ENCODE measurements around the gene IL36G.

The IL36G gene

GRCh38 chr2:112973156-112973555, 4.7 kb upstream of the IL36G start:
- H3K36me3 ChIP-seq (ENCODE audit: insufficient read depth, low read length), result no peaks in the 10 kb centered on the region
- H3K9ac ChIP-seq (ENCODE audit: low read depth, low read length), result no peak overlapping the region
- H3K27me3 ChIP-seq (ENCODE audit: insufficient read depth, low read length), result 0 out of 2 replicates have a peak, but pooled peaks cover 7% of the 10 kb centered on the region
- 59% methylated on average over 2 of the region's 2 CpGs for WGBS
- no peak overlapping the region for H3K4me3 ChIP-seq (ENCODE audit: low read length)
- no peaks in the 10 kb centered on the region for H3K4me1 ChIP-seq (ENCODE audit: insufficient read depth, low read length)
- H3K27ac ChIP-seq (ENCODE audit: low read depth, low read length), result no peak overlapping the region
- H3K9me3 ChIP-seq (ENCODE audit: insufficient read depth, low read depth, low read length), result no peaks in the 10 kb centered on the region

GRCh38 chr2:112979731-112980130, 1.9 kb downstream of the IL36G start:
- Histone ChIP-seq H3K27me3 (ENCODE audit: insufficient read depth, low read length) (peaks cover 2% of the 10 kb centered on the region; the same call in 1 of the 2 replicates), H3K27ac (ENCODE audit: low read depth, low read length) (no peak overlapping the region), H3K36me3 (ENCODE audit: insufficient read depth, low read length) (no peaks in the 10 kb centered on the region), H3K9me3 (ENCODE audit: insufficient read depth, low read depth, low read length) (no peaks in the 10 kb centered on the region), H3K9ac (ENCODE audit: low read depth, low read length) (no peak overlapping the region), H3K4me1 (ENCODE audit: insufficient read depth, low read length) (no peaks in the 10 kb centered on the region), H3K4me3 (ENCODE audit: low read length) (no peak overlapping the region)
- 81% methylated on average over 1 of the region's 1 CpG for WGBS

- Histone ChIP-seq H3K27ac (ENCODE audit: low read depth, low read length) (no peak overlapping the region), H3K4me3 (ENCODE audit: low read length) (no peak overlapping the region), H3K9me3 (ENCODE audit: insufficient read depth, low read depth, low read length) (no peaks in the 10 kb centered on the region), H3K4me1 (ENCODE audit: insufficient read depth, low read length) (no peaks in the 10 kb centered on the region), H3K9ac (ENCODE audit: low read depth, low read length) (no peak overlapping the region), H3K36me3 (ENCODE audit: insufficient read depth, low read length) (no peaks in the 10 kb centered on the region), H3K27me3 (ENCODE audit: insufficient read depth, low read length) (peaks cover 2% of the 10 kb centered on the region; the same call in 1 of the 2 replicates)
- WGBS, result 92% methylated on average over 1 of the region's 1 CpG
Measured at GRCh38 chr2:112980537-112980936, 2.7 kb downstream of the IL36G start.

- Histone ChIP-seq H3K36me3 (ENCODE audit: insufficient read depth, low read length) (no peaks in the 10 kb centered on the region), H3K4me3 (ENCODE audit: low read length) (no peak overlapping the region), H3K4me1 (ENCODE audit: insufficient read depth, low read length) (no peaks in the 10 kb centered on the region), H3K9me3 (ENCODE audit: insufficient read depth, low read depth, low read length) (peaks cover 4% of the 10 kb centered on the region; the same call in 1 of the 2 replicates), H3K27ac (ENCODE audit: low read depth, low read length) (no peak overlapping the region), H3K27me3 (ENCODE audit: insufficient read depth, low read length) (no peaks in the 10 kb centered on the region; the same call in 1 of the 2 replicates), H3K9ac (ENCODE audit: low read depth, low read length) (no peak overlapping the region)
- WGBS, result 93% methylated on average over 5 of the region's 5 CpGs
Measured at GRCh38 chr2:112985090-112985489, 7.3 kb downstream of the IL36G start.

- 90% methylated on average over 3 of the region's 3 CpGs for WGBS
- no peak overlapping the region for H3K4me3 ChIP-seq (ENCODE audit: low read length)
- H3K4me1 ChIP-seq (ENCODE audit: insufficient read depth, low read length), result no peaks in the 10 kb centered on the region
- no peaks in the 10 kb centered on the region for H3K36me3 ChIP-seq (ENCODE audit: insufficient read depth, low read length)
- no peak overlapping the region for H3K27ac ChIP-seq (ENCODE audit: low read depth, low read length)
- H3K9ac ChIP-seq (ENCODE audit: low read depth, low read length), result no peak overlapping the region
- H3K27me3 ChIP-seq (ENCODE audit: insufficient read depth, low read length), result no peaks in the 10 kb centered on the region
- H3K9me3 ChIP-seq (ENCODE audit: insufficient read depth, low read depth, low read length), result peaks cover 14% of the 10 kb centered on the region; the same call in 1 of the 2 replicates
Measured at GRCh38 chr2:112989611-112990010, 11.8 kb downstream of the IL36G start.

GRCh38 chr2:112993831-112994230, 16.0 kb downstream of the IL36G start:
- Histone ChIP-seq H3K27ac (ENCODE audit: low read depth, low read length) (no peak overlapping the region), H3K4me3 (ENCODE audit: low read length) (no peak overlapping the region), H3K36me3 (ENCODE audit: insufficient read depth, low read length) (no peaks in the 10 kb centered on the region), H3K4me1 (ENCODE audit: insufficient read depth, low read length) (no peaks in the 10 kb centered on the region), H3K9ac (ENCODE audit: low read depth, low read length) (no peak overlapping the region), H3K27me3 (ENCODE audit: insufficient read depth, low read length) (no peaks in the 10 kb centered on the region), H3K9me3 (ENCODE audit: insufficient read depth, low read depth, low read length) (peaks cover 13% of the 10 kb centered on the region; the same call in 1 of the 2 replicates)

GRCh38 chr2:112994648-112995047, 16.8 kb downstream of the IL36G start:
- Histone ChIP-seq H3K27me3 (ENCODE audit: insufficient read depth, low read length) (no peaks in the 10 kb centered on the region), H3K9me3 (ENCODE audit: insufficient read depth, low read depth, low read length) (peaks cover 16% of the 10 kb centered on the region; the same call in 1 of the 2 replicates), H3K4me3 (ENCODE audit: low read length) (no peak overlapping the region), H3K4me1 (ENCODE audit: insufficient read depth, low read length) (no peaks in the 10 kb centered on the region), H3K27ac (ENCODE audit: low read depth, low read length) (no peak overlapping the region), H3K9ac (ENCODE audit: low read depth, low read length) (no peak overlapping the region), H3K36me3 (ENCODE audit: insufficient read depth, low read length) (no peaks in the 10 kb centered on the region)
- 96% methylated on average over 2 of the region's 2 CpGs for WGBS

- Histone ChIP-seq H3K27ac (ENCODE audit: low read depth, low read length) (no peak overlapping the region), H3K4me1 (ENCODE audit: insufficient read depth, low read length) (no peaks in the 10 kb centered on the region), H3K9me3 (ENCODE audit: insufficient read depth, low read depth, low read length) (peaks cover 24% of the 10 kb centered on the region), H3K9ac (ENCODE audit: low read depth, low read length) (no peak overlapping the region), H3K36me3 (ENCODE audit: insufficient read depth, low read length) (no peaks in the 10 kb centered on the region), H3K4me3 (ENCODE audit: low read length) (no peak overlapping the region), H3K27me3 (ENCODE audit: insufficient read depth, low read length) (no peaks in the 10 kb centered on the region)
- 94% methylated on average over 14 of the region's 14 CpGs for WGBS
Measured at GRCh38 chr2:112995346-112995920, 17.6 kb downstream of the IL36G start.

GRCh38 chr2:112996635-112997034, 18.8 kb downstream of the IL36G start:
- H3K27ac ChIP-seq (ENCODE audit: low read depth, low read length), result no peak overlapping the region
- no peaks in the 10 kb centered on the region for H3K36me3 ChIP-seq (ENCODE audit: insufficient read depth, low read length)
- H3K9ac ChIP-seq (ENCODE audit: low read depth, low read length), result no peak overlapping the region
- 91% methylated on average over 6 of the region's 6 CpGs for WGBS
- H3K27me3 ChIP-seq (ENCODE audit: insufficient read depth, low read length), result no peaks in the 10 kb centered on the region
- peaks cover 28% of the 10 kb centered on the region for H3K9me3 ChIP-seq (ENCODE audit: insufficient read depth, low read depth, low read length)
- no peak overlapping the region for H3K4me3 ChIP-seq (ENCODE audit: low read length)
- H3K4me1 ChIP-seq (ENCODE audit: insufficient read depth, low read length), result no peaks in the 10 kb centered on the region

- Histone ChIP-seq H3K9me3 (ENCODE audit: insufficient read depth, low read depth, low read length) (peaks cover 30% of the 10 kb centered on the region), H3K9ac (ENCODE audit: low read depth, low read length) (no peak overlapping the region), H3K4me1 (ENCODE audit: insufficient read depth, low read length) (no peaks in the 10 kb centered on the region), H3K36me3 (ENCODE audit: insufficient read depth, low read length) (no peaks in the 10 kb centered on the region), H3K4me3 (ENCODE audit: low read length) (no peak overlapping the region), H3K27me3 (ENCODE audit: insufficient read depth, low read length) (no peaks in the 10 kb centered on the region), H3K27ac (ENCODE audit: low read depth, low read length) (no peak overlapping the region)
- WGBS, result no CpG with 5 or more reads among the region's 1 CpG
Measured at GRCh38 chr2:112997151-112997550, 19.3 kb downstream of the IL36G start.

- H3K9me3 ChIP-seq (ENCODE audit: insufficient read depth, low read depth, low read length), result peaks cover 27% of the 10 kb centered on the region
- no peak overlapping the region for H3K9ac ChIP-seq (ENCODE audit: low read depth, low read length)
- no peaks in the 10 kb centered on the region for H3K36me3 ChIP-seq (ENCODE audit: insufficient read depth, low read length)
- no peaks in the 10 kb centered on the region for H3K4me1 ChIP-seq (ENCODE audit: insufficient read depth, low read length)
- no peak overlapping the region for H3K4me3 ChIP-seq (ENCODE audit: low read length)
- WGBS, result no CpG with 5 or more reads among the region's 1 CpG
- no peak overlapping the region for H3K27ac ChIP-seq (ENCODE audit: low read depth, low read length)
- H3K27me3 ChIP-seq (ENCODE audit: insufficient read depth, low read length), result no peaks in the 10 kb centered on the region
Measured at GRCh38 chr2:113000436-113000835, 22.6 kb downstream of the IL36G start.

GRCh38 chr2:113002677-113003076, 24.9 kb downstream of the IL36G start:
- H3K27ac ChIP-seq (ENCODE audit: low read depth, low read length), result no peak overlapping the region
- H3K9ac ChIP-seq (ENCODE audit: low read depth, low read length), result no peak overlapping the region
- WGBS, result 76% methylated on average over 2 of the region's 2 CpGs
- no peaks in the 10 kb centered on the region for H3K36me3 ChIP-seq (ENCODE audit: insufficient read depth, low read length)
- H3K4me1 ChIP-seq (ENCODE audit: insufficient read depth, low read length), result no peaks in the 10 kb centered on the region
- no peak overlapping the region for H3K4me3 ChIP-seq (ENCODE audit: low read length)
- no peaks in the 10 kb centered on the region; the same call in 1 of the 2 replicates for H3K27me3 ChIP-seq (ENCODE audit: insufficient read depth, low read length)
- peaks cover 27% of the 10 kb centered on the region for H3K9me3 ChIP-seq (ENCODE audit: insufficient read depth, low read depth, low read length)

All from HUES64 (cell line).